ENCODE measurements around the gene AP1M1. TPM values are rescaled to one million over a fixed set of nuclear protein-coding genes. Genes with fewer than 3 reads are reported as not detected.

The AP1M1 gene
- total RNA-seq, 3 donors from 2014 or later, result 43.3 to 123 (median 75.7) TPM

DNA sequence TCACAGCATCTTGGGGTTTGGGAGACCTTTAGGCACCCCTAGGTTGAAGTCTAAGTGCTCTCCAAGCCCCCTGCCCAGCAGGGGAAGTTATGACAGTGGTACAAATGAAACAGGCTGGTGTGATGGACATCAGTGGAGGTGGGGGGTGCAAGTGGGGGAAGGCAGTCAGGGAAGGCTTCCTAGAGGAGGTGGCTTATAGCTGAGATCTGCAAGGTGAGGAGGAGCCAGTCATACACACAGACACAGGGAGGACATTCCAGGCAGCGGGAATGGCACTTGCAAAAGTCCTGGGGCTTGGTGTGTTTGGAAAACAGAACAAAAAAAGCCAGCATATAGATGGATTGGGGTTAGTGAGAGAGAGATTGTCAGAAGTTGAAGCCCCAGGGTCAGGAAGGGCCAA is 42.6 kb upstream of the AP1M1 start:
- DNase-seq (ENCODE audit: low spot score in 2 of 2), result no peak
- no peak for TF ChIP-seq POLR2AphosphoS5 (IDR thresholded peaks at IDR 0.05)
- no peak overlapping the region for H3K27ac ChIP-seq
- no peaks in the 10 kb centered on the region for H3K4me1 ChIP-seq
- H3K4me3 ChIP-seq, result no peak overlapping the region
- H3K9me3 ChIP-seq, result peaks cover 0 to 4% of the 10 kb centered on the region in 2 donors
- intact Hi-C loops (cut with DNase I; ENCODE audit: low total_unique reads), result no loop called here
- H3K36me3 ChIP-seq, result no peaks in the 10 kb centered on the region
- no peaks in the 10 kb centered on the region for H3K27me3 ChIP-seq

DNA sequence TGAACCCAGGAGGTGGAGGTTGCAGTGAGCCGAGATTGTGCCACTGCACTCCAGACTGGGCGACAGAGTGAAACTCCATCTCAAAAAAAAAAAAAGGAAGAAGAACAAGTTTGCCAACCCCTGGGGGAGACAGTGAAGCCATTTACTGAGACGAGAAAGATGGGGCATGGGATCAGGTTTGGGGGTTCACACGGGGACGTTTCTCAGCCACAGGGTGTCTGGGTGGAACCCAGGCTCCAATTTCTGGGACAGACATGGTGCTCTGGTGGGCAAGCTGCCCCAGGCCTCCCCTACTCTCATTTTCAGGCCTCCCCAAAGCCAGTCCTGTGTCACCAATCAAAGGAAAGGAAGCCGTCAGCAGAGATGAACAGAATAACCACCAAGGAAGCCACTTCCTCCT is 40.8 kb upstream of the AP1M1 start:
- Histone ChIP-seq H3K36me3 (no peaks in the 10 kb centered on the region), H3K4me1 (no peaks in the 10 kb centered on the region), H3K9me3 (peaks cover 0 to 4% of the 10 kb centered on the region in 2 donors), H3K27me3 (no peaks in the 10 kb centered on the region), H3K27ac (no peak overlapping the region), H3K4me3 (no peak overlapping the region)
- TF ChIP-seq, protein P1, sequence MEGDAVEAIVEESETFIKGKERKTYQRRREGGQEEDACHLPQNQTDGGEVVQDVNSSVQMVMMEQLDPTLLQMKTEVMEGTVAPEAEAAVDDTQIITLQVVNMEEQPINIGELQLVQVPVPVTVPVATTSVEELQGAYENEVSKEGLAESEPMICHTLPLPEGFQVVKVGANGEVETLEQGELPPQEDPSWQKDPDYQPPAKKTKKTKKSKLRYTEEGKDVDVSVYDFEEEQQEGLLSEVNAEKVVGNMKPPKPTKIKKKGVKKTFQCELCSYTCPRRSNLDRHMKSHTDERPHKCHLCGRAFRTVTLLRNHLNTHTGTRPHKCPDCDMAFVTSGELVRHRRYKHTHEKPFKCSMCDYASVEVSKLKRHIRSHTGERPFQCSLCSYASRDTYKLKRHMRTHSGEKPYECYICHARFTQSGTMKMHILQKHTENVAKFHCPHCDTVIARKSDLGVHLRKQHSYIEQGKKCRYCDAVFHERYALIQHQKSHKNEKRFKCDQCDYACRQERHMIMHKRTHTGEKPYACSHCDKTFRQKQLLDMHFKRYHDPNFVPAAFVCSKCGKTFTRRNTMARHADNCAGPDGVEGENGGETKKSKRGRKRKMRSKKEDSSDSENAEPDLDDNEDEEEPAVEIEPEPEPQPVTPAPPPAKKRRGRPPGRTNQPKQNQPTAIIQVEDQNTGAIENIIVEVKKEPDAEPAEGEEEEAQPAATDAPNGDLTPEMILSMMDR (IDR thresholded peaks at IDR 0.05), result no peak
- TF ChIP-seq POLR2AphosphoS5 (IDR thresholded peaks at IDR 0.05), result no peak
- no peak for TF ChIP-seq POLR2A (IDR thresholded peaks at IDR 0.05)
- intact Hi-C loops (cut with DNase I; ENCODE audit: low total_unique reads), result no loop called here
- DNase-seq (ENCODE audit: low spot score in 2 of 2), result no peak

DNA sequence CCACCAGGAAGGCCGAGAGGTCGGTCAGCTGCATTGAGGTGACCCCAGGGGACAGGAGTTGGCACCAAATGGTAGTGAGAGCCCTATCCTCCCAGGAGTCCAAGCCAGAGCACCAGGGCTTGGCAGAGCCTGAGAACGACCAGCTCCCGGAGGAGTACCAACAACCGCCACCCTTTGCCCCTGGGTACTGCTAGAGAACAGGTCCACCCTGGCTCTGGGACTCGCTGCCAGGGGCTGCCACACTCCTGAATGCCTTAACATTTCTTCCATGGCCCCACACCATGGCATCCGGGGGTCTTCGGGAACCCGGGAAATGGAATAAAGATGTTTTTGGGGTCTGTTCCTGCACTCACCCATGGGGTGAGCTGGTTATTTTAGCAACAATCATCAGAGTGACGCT is 40.1 kb upstream of the AP1M1 start:
- intact Hi-C loops (cut with DNase I; ENCODE audit: low total_unique reads), result no loop called here
- no peak for DNase-seq (ENCODE audit: low spot score in 2 of 2)
- Histone ChIP-seq H3K4me3 (no peak overlapping the region), H3K27me3 (no peaks in the 10 kb centered on the region), H3K4me1 (no peaks in the 10 kb centered on the region), H3K27ac (no peak overlapping the region), H3K36me3 (no peaks in the 10 kb centered on the region), H3K9me3 (peaks cover 0 to 4% of the 10 kb centered on the region in 2 donors)
- TF ChIP-seq POLR2A (IDR thresholded peaks at IDR 0.05), result no peak
- TF ChIP-seq, protein P1 (IDR thresholded peaks at IDR 0.05), result no peak
- no peak for TF ChIP-seq POLR2AphosphoS5 (IDR thresholded peaks at IDR 0.05)

DNA sequence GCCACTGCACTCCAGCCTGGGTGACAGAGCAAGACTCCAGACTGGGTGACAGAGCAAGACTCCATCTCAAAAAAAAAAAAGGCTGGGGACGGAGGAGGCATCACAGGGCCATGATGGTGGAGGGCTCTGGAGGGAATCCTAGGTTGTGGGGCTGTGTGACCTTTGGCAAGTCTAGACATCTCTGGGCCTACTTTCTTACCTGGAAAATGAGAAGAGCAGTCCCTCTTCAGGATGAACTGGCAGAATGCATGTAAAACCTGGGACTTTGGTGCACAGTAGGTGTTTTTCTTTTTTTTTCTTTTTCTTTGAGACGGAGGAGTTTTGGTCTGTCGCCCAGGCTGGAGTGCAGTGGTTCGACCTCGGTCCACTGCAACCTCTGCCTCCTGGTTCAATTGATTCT is 38.1 kb upstream of the AP1M1 start:
- Histone ChIP-seq H3K36me3 (no peaks in the 10 kb centered on the region), H3K9me3 (no peaks in the 10 kb centered on the region), H3K4me3 (no peak overlapping the region), H3K4me1 (no peaks in the 10 kb centered on the region), H3K27me3 (no peaks in the 10 kb centered on the region), H3K27ac (no peak overlapping the region)
- TF ChIP-seq, protein P1 (IDR thresholded peaks at IDR 0.05), result no peak
- TF ChIP-seq POLR2AphosphoS5 (IDR thresholded peaks at IDR 0.05) (no peak), POLR2A (IDR thresholded peaks at IDR 0.05) (no peak)
- intact Hi-C loops (cut with DNase I; ENCODE audit: low total_unique reads), result no loop called here
- no peak for DNase-seq (ENCODE audit: low spot score in 2 of 2)

DNA sequence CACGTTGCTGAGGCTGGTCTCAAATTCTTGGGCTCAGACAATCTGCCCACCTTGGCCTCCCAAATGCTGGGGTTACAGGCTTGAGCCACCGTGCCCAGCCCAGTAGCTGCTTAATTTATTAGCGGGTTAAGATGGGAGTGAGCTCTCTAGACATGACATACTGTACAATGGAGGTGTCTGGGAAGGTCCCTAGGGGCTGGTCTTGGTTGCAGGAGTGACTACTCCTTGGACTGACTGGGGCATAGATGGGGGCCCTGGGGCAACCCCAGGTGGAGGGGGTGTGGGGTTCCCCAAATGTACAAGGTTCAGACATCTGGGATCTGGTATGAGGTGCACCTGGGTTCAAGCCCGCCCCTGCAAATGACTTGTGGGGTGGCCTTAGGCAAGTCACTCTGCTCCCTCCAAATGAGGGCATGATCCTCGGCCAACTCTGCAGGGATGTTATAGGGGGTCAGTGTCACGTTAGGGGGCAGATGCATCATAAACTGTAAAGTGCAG is 37.2 kb upstream of the AP1M1 start:
- intact Hi-C loops (cut with DNase I; ENCODE audit: low total_unique reads), result no loop called here
- Histone ChIP-seq H3K4me1 (no peaks in the 10 kb centered on the region), H3K4me3 (no peak overlapping the region), H3K27ac (no peak overlapping the region), H3K9me3 (no peaks in the 10 kb centered on the region), H3K27me3 (no peaks in the 10 kb centered on the region), H3K36me3 (no peaks in the 10 kb centered on the region)
- TF ChIP-seq POLR2AphosphoS5 (IDR thresholded peaks at IDR 0.05) (no peak), POLR2A (IDR thresholded peaks at IDR 0.05) (no peak)
- TF ChIP-seq, protein P1 (IDR thresholded peaks at IDR 0.05), result no peak
- DNase-seq (ENCODE audit: low spot score in 2 of 2), result no peak
